HG03565 (cell line): ENCODE results near the gene TRIP12.
"Not testable (repeated sequence)": the region's sequence is repeated elsewhere in the genome, so short reads cannot be mapped to it uniquely, and the experiment has no call there.

Experiments
- ATAC-seq: cut with Tn5 transposase; IDR thresholded peaks from one replicate; pipeline ENCODE4 v1.9.1; 2021; ENCODE audit warnings: mild to moderate bottlenecking, moderate library complexity; ENCODE audit not compliant: unreplicated experiment

TRIP12 gene

GRCh38 chr2:229921101-229921891 is 513 bp downstream of the TRIP12 start:
- ATAC-seq = peak; percentile 20

- no peak for ATAC-seq
Observed at GRCh38 chr2:229920011-229920641, 1.7 kb downstream of the TRIP12 start.

GRCh38 chr2:229917793-229918192 is 4.0 kb downstream of the TRIP12 start:
- no peak for ATAC-seq

GRCh38 chr2:229914171-229914570 is 7.6 kb downstream of the TRIP12 start:
- ATAC-seq = no peak

GRCh38 chr2:229910832-229911412 is 10.9 kb downstream of the TRIP12 start:
- ATAC-seq = peak; percentile 65

GRCh38 chr2:229910147-229910831 is 11.5 kb downstream of the TRIP12 start:
- ATAC-seq = peak; percentile 14

GRCh38 chr2:229909090-229909489 is 12.7 kb downstream of the TRIP12 start:
- ATAC-seq = no peak

- no peak for ATAC-seq
Observed at GRCh38 chr2:229905601-229906000, 16.2 kb downstream of the TRIP12 start.

GRCh38 chr2:229903037-229903436 is 18.8 kb downstream of the TRIP12 start:
- no peak for ATAC-seq

- no peak for ATAC-seq
Observed at GRCh38 chr2:229901819-229902218, 20.0 kb downstream of the TRIP12 start.

GRCh38 chr2:229900514-229900913 is 21.3 kb downstream of the TRIP12 start:
- ATAC-seq = not testable (repeated sequence)

GRCh38 chr2:229900012-229900411 is 21.8 kb downstream of the TRIP12 start:
- no peak for ATAC-seq

- ATAC-seq = no peak
Observed at GRCh38 chr2:229899604-229900003, 22.2 kb downstream of the TRIP12 start.

GRCh38 chr2:229896857-229897256 is 25.0 kb downstream of the TRIP12 start:
- no peak for ATAC-seq

- no peak for ATAC-seq
Observed at GRCh38 chr2:229889023-229889422, 32.8 kb downstream of the TRIP12 start.

- no peak for ATAC-seq
Observed at GRCh38 chr2:229888031-229888430, 33.8 kb downstream of the TRIP12 start.

GRCh38 chr2:229887441-229887840 is 34.4 kb downstream of the TRIP12 start:
- ATAC-seq = no peak

GRCh38 chr2:229884775-229885699 is 36.8 kb downstream of the TRIP12 start:
- peak; percentile 67 for ATAC-seq

GRCh38 chr2:229882583-229882982 is 39.2 kb downstream of the TRIP12 start:
- ATAC-seq = no peak

GRCh38 chr2:229880892-229881586 is 40.8 kb downstream of the TRIP12 start:
- ATAC-seq = no peak
